ENCODE results near the gene SOHLH2.

DNA sequence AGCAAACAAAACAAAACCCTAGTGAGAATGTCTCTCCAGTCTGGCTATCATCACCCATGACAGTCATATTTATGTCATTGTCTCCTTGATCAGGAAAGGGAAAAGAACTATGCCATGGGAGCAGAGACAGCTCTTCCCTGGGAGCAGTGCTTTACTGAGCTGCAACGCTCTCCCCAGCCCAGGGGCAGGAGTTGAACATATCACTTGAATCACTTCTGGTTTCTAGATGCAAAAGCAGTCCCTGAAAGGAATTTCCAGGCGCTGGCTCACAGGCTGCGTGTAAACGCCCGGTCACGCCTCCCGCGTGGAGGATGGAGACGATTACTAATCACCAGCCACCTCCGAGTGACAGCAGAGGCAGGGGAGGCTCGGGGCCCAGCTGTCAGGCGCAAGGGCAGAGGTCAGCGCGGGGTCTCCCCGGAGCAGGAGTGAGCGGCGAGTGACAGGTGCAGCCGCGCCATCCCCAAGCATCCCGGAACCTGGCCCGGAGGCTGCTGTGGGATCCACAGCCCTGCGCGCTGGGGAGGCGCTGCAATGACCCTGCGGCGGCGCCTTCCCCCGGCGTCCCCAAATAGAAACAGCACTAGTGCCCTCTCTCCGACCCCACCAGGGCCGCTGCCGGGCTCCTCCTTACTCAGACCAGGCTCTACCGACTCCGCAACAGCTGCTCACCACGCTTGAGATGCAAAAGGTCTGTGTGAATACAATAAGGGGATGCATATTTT lies 59.6 kb downstream of the SOHLH2 start:
- TF ChIP-seq, protein P1, sequence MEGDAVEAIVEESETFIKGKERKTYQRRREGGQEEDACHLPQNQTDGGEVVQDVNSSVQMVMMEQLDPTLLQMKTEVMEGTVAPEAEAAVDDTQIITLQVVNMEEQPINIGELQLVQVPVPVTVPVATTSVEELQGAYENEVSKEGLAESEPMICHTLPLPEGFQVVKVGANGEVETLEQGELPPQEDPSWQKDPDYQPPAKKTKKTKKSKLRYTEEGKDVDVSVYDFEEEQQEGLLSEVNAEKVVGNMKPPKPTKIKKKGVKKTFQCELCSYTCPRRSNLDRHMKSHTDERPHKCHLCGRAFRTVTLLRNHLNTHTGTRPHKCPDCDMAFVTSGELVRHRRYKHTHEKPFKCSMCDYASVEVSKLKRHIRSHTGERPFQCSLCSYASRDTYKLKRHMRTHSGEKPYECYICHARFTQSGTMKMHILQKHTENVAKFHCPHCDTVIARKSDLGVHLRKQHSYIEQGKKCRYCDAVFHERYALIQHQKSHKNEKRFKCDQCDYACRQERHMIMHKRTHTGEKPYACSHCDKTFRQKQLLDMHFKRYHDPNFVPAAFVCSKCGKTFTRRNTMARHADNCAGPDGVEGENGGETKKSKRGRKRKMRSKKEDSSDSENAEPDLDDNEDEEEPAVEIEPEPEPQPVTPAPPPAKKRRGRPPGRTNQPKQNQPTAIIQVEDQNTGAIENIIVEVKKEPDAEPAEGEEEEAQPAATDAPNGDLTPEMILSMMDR (conservative IDR thresholded peaks at IDR 0.05; ENCODE audit: low read length), result no peak
- TF ChIP-seq EZH2phosphoT487 (IDR thresholded peaks at IDR 0.05; ENCODE audit: borderline replicate concordance), result no peak
